ENCODE data around the gene DLGAP1.

The DLGAP1 gene

DNA sequence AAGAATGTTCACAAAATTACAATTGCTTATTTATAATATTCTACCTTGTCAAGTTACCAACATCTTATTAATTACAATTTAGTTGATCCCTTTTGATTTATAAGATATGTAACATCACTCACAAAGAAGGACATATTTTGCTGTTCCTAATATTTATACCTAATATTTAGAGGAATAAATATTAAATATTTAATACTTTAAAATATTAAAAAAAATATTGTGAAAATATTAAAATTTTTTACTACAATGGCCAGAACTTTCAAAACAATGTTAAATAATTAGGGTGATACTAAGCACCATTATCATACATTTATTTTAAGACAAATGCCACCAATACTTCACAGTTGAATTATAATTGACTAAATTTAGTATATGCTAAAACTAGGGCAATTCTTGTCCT, 254.7 kb downstream of the DLGAP1 start:
- no peak overlapping the region for H3K27ac ChIP-seq (ENCODE audit: low read depth, low read length)
- no peaks in the 10 kb centered on the region for H3K4me1 ChIP-seq (ENCODE audit: control insufficient read depth in 1 of 2, insufficient read depth in 2 of 2, low read length in 2 of 2)
- no peak overlapping the region for H3K4me3 ChIP-seq (ENCODE audit: low read depth in 1 of 2, low read length in 2 of 2)
- H3K9me3 ChIP-seq (ENCODE audit: control insufficient read depth in 1 of 2, low read length in 2 of 2): no peaks in the 10 kb centered on the region
- no peaks in the 10 kb centered on the region for H3K27me3 ChIP-seq (ENCODE audit: control insufficient read depth in 1 of 2, insufficient read depth in 2 of 2, low read length in 2 of 2)
- no peak overlapping the region for H3K9ac ChIP-seq (ENCODE audit: low read depth in 1 of 2, low read length in 2 of 2)
- no peaks in the 10 kb centered on the region for H3K36me3 ChIP-seq (ENCODE audit: control insufficient read depth in 1 of 2, insufficient read depth in 2 of 2, low read length in 2 of 2)

DNA sequence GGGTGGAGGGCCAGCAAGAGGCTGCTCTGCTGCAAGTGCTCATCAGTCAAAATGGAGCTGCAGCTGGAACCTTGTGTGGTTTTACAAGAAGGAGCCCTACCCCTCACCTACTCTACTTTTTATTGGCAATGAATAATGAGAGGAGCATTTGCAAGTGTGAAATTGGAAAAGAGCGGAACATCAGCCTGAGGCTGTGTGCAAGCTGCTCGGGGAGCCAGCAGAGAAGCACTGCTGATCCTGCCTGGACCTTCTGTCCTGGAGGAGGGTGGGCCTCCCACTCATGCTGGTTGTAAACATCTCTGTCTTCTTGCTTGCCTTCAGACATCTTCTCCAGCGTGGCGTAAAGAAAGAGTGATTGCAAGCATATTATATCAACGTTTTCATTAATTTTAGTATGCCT, 256.2 kb downstream of the DLGAP1 start:
- H3K9ac ChIP-seq (ENCODE audit: low read depth in 1 of 2, low read length in 2 of 2): no peak overlapping the region
- no peaks in the 10 kb centered on the region for H3K9me3 ChIP-seq (ENCODE audit: control insufficient read depth in 1 of 2, low read length in 2 of 2)
- no peak overlapping the region for H3K27ac ChIP-seq (ENCODE audit: low read depth, low read length)

GRCh38 chr18:4196351-4196750, 258.8 kb downstream of the DLGAP1 start:
- no peaks in the 10 kb centered on the region for H3K36me3 ChIP-seq (ENCODE audit: control insufficient read depth in 1 of 2, insufficient read depth in 2 of 2, low read length in 2 of 2)
- H3K27ac ChIP-seq (ENCODE audit: low read depth, low read length): no peak overlapping the region
- H3K27me3 ChIP-seq (ENCODE audit: control insufficient read depth in 1 of 2, insufficient read depth in 2 of 2, low read length in 2 of 2): no peaks in the 10 kb centered on the region
- no peaks in the 10 kb centered on the region for H3K4me1 ChIP-seq (ENCODE audit: control insufficient read depth in 1 of 2, insufficient read depth in 2 of 2, low read length in 2 of 2)
- H3K4me3 ChIP-seq (ENCODE audit: low read depth in 1 of 2, low read length in 2 of 2): no peak overlapping the region
- no peaks in the 10 kb centered on the region for H3K9me3 ChIP-seq (ENCODE audit: control insufficient read depth in 1 of 2, low read length in 2 of 2)
- H3K9ac ChIP-seq (ENCODE audit: low read depth in 1 of 2, low read length in 2 of 2): no peak overlapping the region

More for the DNA sequence above, 256.2 kb downstream of the DLGAP1 start:
- Histone ChIP-seq H3K4me1 (ENCODE audit: control insufficient read depth in 1 of 2, insufficient read depth in 2 of 2, low read length in 2 of 2) (no peaks in the 10 kb centered on the region), H3K36me3 (ENCODE audit: control insufficient read depth in 1 of 2, insufficient read depth in 2 of 2, low read length in 2 of 2) (no peaks in the 10 kb centered on the region), H3K4me3 (ENCODE audit: low read depth in 1 of 2, low read length in 2 of 2) (no peak overlapping the region), H3K27me3 (ENCODE audit: control insufficient read depth in 1 of 2, insufficient read depth in 2 of 2, low read length in 2 of 2) (no peaks in the 10 kb centered on the region)

DNA sequence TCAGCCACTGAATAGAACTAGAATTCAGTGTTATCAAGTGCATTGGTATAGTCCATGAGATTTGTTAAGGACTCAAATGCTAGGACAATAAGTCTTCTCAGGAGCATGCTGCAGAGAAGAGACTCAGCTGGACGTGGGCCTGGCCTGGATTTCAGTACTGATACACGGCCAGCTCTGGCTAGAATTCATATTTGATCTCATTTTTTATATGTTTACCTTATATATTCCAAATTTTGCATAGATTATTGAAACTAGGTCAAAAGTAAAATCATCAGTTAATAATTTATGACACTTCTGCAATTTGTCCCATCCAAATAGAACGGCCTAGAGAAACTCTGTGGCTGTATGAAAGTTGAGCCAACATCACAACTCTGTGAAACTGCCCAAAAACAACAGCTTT, 262.0 kb downstream of the DLGAP1 start:
- Histone ChIP-seq H3K9me3 (ENCODE audit: control insufficient read depth in 1 of 2, low read length in 2 of 2) (no peaks in the 10 kb centered on the region), H3K9ac (ENCODE audit: low read depth in 1 of 2, low read length in 2 of 2) (no peak overlapping the region), H3K4me1 (ENCODE audit: control insufficient read depth in 1 of 2, insufficient read depth in 2 of 2, low read length in 2 of 2) (no peaks in the 10 kb centered on the region), H3K36me3 (ENCODE audit: control insufficient read depth in 1 of 2, insufficient read depth in 2 of 2, low read length in 2 of 2) (no peaks in the 10 kb centered on the region), H3K27ac (ENCODE audit: low read depth, low read length) (no peak overlapping the region), H3K27me3 (ENCODE audit: control insufficient read depth in 1 of 2, insufficient read depth in 2 of 2, low read length in 2 of 2) (no peaks in the 10 kb centered on the region), H3K4me3 (ENCODE audit: low read depth in 1 of 2, low read length in 2 of 2) (no peak overlapping the region)

DNA sequence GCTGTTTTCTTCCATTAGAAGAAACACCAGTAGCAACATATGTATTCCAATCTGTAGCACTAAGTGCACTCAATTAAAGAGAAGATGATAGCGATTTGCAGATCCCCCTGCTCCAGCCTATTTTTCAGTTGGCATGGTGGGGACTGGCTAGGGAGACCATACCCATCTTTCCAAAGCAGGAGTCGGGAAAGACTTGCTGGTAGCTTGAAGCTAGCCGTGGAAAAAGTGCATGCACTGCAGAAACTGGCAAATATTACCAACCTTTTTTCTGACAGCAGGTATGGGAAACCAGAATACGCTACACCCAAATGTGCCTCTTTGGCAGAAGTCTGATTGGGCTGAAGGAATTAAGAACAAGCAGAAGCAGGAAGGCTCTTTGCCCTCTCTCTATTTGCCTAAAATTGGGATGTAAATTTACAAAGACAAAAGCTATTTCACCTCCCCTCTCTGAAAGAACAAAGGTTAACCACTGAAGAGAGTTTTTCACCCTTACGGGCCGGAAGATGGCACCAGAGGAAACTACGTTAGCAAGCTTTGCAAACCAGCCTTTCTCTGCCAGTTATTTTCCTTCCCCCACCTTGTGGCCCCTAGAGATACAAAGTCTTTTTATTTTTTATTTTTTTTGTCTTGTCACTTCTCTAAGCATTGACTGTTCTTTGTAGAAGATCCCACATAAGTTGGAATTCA, 273.1 kb downstream of the DLGAP1 start:
- no peaks in the 10 kb centered on the region for H3K27me3 ChIP-seq (ENCODE audit: control insufficient read depth in 1 of 2, insufficient read depth in 2 of 2, low read length in 2 of 2)
- no peak overlapping the region for H3K27ac ChIP-seq (ENCODE audit: low read depth, low read length)
- H3K9ac ChIP-seq (ENCODE audit: low read depth in 1 of 2, low read length in 2 of 2): no peak overlapping the region
- H3K4me1 ChIP-seq (ENCODE audit: control insufficient read depth in 1 of 2, insufficient read depth in 2 of 2, low read length in 2 of 2): no peaks in the 10 kb centered on the region
- no peaks in the 10 kb centered on the region for H3K9me3 ChIP-seq (ENCODE audit: control insufficient read depth in 1 of 2, low read length in 2 of 2)
- H3K4me3 ChIP-seq (ENCODE audit: low read depth in 1 of 2, low read length in 2 of 2): no peak overlapping the region
- H3K36me3 ChIP-seq (ENCODE audit: control insufficient read depth in 1 of 2, insufficient read depth in 2 of 2, low read length in 2 of 2): no peaks in the 10 kb centered on the region

- Histone ChIP-seq H3K4me1 (ENCODE audit: control insufficient read depth in 1 of 2, insufficient read depth in 2 of 2, low read length in 2 of 2) (no peaks in the 10 kb centered on the region), H3K27me3 (ENCODE audit: control insufficient read depth in 1 of 2, insufficient read depth in 2 of 2, low read length in 2 of 2) (no peaks in the 10 kb centered on the region), H3K36me3 (ENCODE audit: control insufficient read depth in 1 of 2, insufficient read depth in 2 of 2, low read length in 2 of 2) (no peaks in the 10 kb centered on the region), H3K27ac (ENCODE audit: low read depth, low read length) (no peak overlapping the region), H3K4me3 (ENCODE audit: low read depth in 1 of 2, low read length in 2 of 2) (no peak overlapping the region), H3K9ac (ENCODE audit: low read depth in 1 of 2, low read length in 2 of 2) (no peak overlapping the region), H3K9me3 (ENCODE audit: control insufficient read depth in 1 of 2, low read length in 2 of 2) (no peaks in the 10 kb centered on the region)
Measured at GRCh38 chr18:4181086-4181485, 274.0 kb downstream of the DLGAP1 start.

GRCh38 chr18:4172196-4173100, 282.7 kb downstream of the DLGAP1 start:
- Histone ChIP-seq H3K4me1 (ENCODE audit: control insufficient read depth in 1 of 2, insufficient read depth in 2 of 2, low read length in 2 of 2) (no peaks in the 10 kb centered on the region), H3K9me3 (ENCODE audit: control insufficient read depth in 1 of 2, low read length in 2 of 2) (no peaks in the 10 kb centered on the region), H3K27me3 (ENCODE audit: control insufficient read depth in 1 of 2, insufficient read depth in 2 of 2, low read length in 2 of 2) (no peaks in the 10 kb centered on the region), H3K4me3 (ENCODE audit: low read depth in 1 of 2, low read length in 2 of 2) (no peak overlapping the region), H3K9ac (ENCODE audit: low read depth in 1 of 2, low read length in 2 of 2) (no peak overlapping the region), H3K36me3 (ENCODE audit: control insufficient read depth in 1 of 2, insufficient read depth in 2 of 2, low read length in 2 of 2) (no peaks in the 10 kb centered on the region), H3K27ac (ENCODE audit: low read depth, low read length) (no peak overlapping the region)

- H3K4me3 ChIP-seq (ENCODE audit: low read depth in 1 of 2, low read length in 2 of 2): no peak overlapping the region
- no peaks in the 10 kb centered on the region for H3K27me3 ChIP-seq (ENCODE audit: control insufficient read depth in 1 of 2, insufficient read depth in 2 of 2, low read length in 2 of 2)
- H3K9me3 ChIP-seq (ENCODE audit: control insufficient read depth in 1 of 2, low read length in 2 of 2): no peaks in the 10 kb centered on the region
- no peaks in the 10 kb centered on the region for H3K4me1 ChIP-seq (ENCODE audit: control insufficient read depth in 1 of 2, insufficient read depth in 2 of 2, low read length in 2 of 2)
- H3K36me3 ChIP-seq (ENCODE audit: control insufficient read depth in 1 of 2, insufficient read depth in 2 of 2, low read length in 2 of 2): no peaks in the 10 kb centered on the region
- H3K9ac ChIP-seq (ENCODE audit: low read depth in 1 of 2, low read length in 2 of 2): no peak overlapping the region
- H3K27ac ChIP-seq (ENCODE audit: low read depth, low read length): no peak overlapping the region
Measured at GRCh38 chr18:4157352-4157751, 297.8 kb downstream of the DLGAP1 start.

DNA sequence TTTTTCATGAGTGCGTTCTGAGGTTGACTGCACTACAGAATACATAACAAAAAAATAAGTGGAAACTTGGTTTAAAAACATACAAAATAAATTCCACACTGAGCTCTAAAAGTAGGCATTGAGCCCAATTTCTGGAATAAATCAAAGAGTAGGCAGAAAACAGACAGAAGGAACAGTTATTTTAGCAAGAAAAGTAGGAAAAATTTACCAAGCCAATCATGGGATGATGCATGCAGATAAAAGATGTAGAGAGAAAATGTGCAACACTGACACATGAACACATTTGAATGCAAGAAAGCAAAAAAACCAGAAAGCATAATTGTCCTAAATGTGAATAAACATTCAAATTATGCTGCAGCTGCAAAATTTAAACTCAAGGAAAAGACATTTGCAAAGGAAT, 308.3 kb downstream of the DLGAP1 start:
- Histone ChIP-seq H3K9ac (ENCODE audit: low read depth in 1 of 2, low read length in 2 of 2) (no peak overlapping the region), H3K4me3 (ENCODE audit: low read depth in 1 of 2, low read length in 2 of 2) (no peak overlapping the region), H3K27ac (ENCODE audit: low read depth, low read length) (no peak overlapping the region), H3K9me3 (ENCODE audit: control insufficient read depth in 1 of 2, low read length in 2 of 2) (no peaks in the 10 kb centered on the region), H3K4me1 (ENCODE audit: control insufficient read depth in 1 of 2, insufficient read depth in 2 of 2, low read length in 2 of 2) (no peaks in the 10 kb centered on the region), H3K36me3 (ENCODE audit: control insufficient read depth in 1 of 2, insufficient read depth in 2 of 2, low read length in 2 of 2) (no peaks in the 10 kb centered on the region), H3K27me3 (ENCODE audit: control insufficient read depth in 1 of 2, insufficient read depth in 2 of 2, low read length in 2 of 2) (no peaks in the 10 kb centered on the region)

- H3K9ac ChIP-seq (ENCODE audit: low read depth in 1 of 2, low read length in 2 of 2): no peak overlapping the region
- H3K27me3 ChIP-seq (ENCODE audit: control insufficient read depth in 1 of 2, insufficient read depth in 2 of 2, low read length in 2 of 2): no peaks in the 10 kb centered on the region
- H3K27ac ChIP-seq (ENCODE audit: low read depth, low read length): no peak overlapping the region
- no peaks in the 10 kb centered on the region for H3K36me3 ChIP-seq (ENCODE audit: control insufficient read depth in 1 of 2, insufficient read depth in 2 of 2, low read length in 2 of 2)
- no peaks in the 10 kb centered on the region for H3K9me3 ChIP-seq (ENCODE audit: control insufficient read depth in 1 of 2, low read length in 2 of 2)
- H3K4me1 ChIP-seq (ENCODE audit: control insufficient read depth in 1 of 2, insufficient read depth in 2 of 2, low read length in 2 of 2): no peaks in the 10 kb centered on the region
- no peak overlapping the region for H3K4me3 ChIP-seq (ENCODE audit: low read depth in 1 of 2, low read length in 2 of 2)
Measured at GRCh38 chr18:4144201-4144600, 310.9 kb downstream of the DLGAP1 start.

Data from duodenal mucosa (tissue), 2 donors.